Pancreas (tissue), 10 donors: ENCODE data around the gene POMT1. TPM values are rescaled to one million over a fixed set of nuclear protein-coding genes. Genes with fewer than 3 reads are reported as not detected.

ENCODE experiments used
- ATAC-seq, 4 donors: fragments of 200-7000 bp; cut with Tn5 transposase; one replicate each; pipeline versions ENCODE4 v1.8.0 to v1.9.1; 2020; ENCODE audit warnings: mild to moderate bottlenecking in 4 of 4, moderate library complexity in 4 of 4
- DNase-seq, 6 donors: peaks; one replicate each; pipeline ENCODE4 v3.0.0-alpha.2; 2020
- FAIRE-seq: peaks from 2 replicates; lab custom pipeline; 2012; peaks lifted over from hg19 to GRCh38; lab: Jason Lieb, UNC
- H3K27ac ChIP-seq, 4 donors: fragments of 200-600 bp; sonication (generic); 1 replicate in 3 of 4; 2 replicates in 1 of 4; pipeline versions ENCODE4 v1.5.0 to v1.8.0; 2020
- H3K27me3 ChIP-seq, 4 donors: fragments of 200-600 bp; one replicate each; pipeline ENCODE4 v1.8.0; 2021
- H3K36me3 ChIP-seq, 3 donors: fragments of 200-600 bp; sonication (generic) in 1 of 3; one replicate each; pipeline versions ENCODE4 v1.5.0 to v1.8.0; 2020 to 2021
- H3K4me1 ChIP-seq, 3 donors: fragments of 200-600 bp; one replicate each; pipeline ENCODE4 v1.8.0; 2021
- H3K4me3 ChIP-seq, 4 donors: fragments of 200-600 bp; sonication (generic) in 2 of 4; one replicate each; pipeline versions ENCODE4 v1.5.0 to v1.8.0; 2020 to 2021
- H3K9me3 ChIP-seq, 4 donors: fragments of 200-600 bp; one replicate each; pipeline ENCODE4 v1.8.0; 2021
- CTCF ChIP-seq, 4 donors: fragments of 200-600 bp; sonication (generic) in 3 of 4; IDR thresholded peaks; one replicate each; pipeline versions ENCODE4 v1.5.0 to v1.8.0; 2021; ENCODE audit warnings: antibody characterized with exemption in 4 of 4
- WGBS, 2 donors: extraction: QIAGEN DNeasy Blood & Tissue Kit; methylation state at CpG; one replicate each; pipeline ENCODE4 v1.1.7; 2013; 5-methylcytosine and 5-hydroxymethylcytosine counted together
- intact Hi-C, 3 donors: fragments of 100-400 bp; cut with DNase I; formaldehyde crosslinking; loops; one replicate each; pipeline versions ENCODE4 v1.11.1 to v1.14.2; 2022
- polyA plus RNA-seq, 2 donors: library from polyadenylated mRNA; stranded (reverse); fragments of 200-250 nt; gene quantifications; one replicate each; pipeline ENCODE4 v1.2.3, GENCODE V29; 2013
- total RNA-seq, 6 donors: library from RNA; stranded (reverse); fragmentation: NEBNext Ultra II Directional in 4 of 6; extraction: Animal tissue kit (Norgen Biotek cat#: 25700) in 4 of 6; gene quantifications; one replicate each; pipeline versions ENCODE4 v1.2.1 to v1.2.4, GENCODE V29; 2021 to 2023
- donor health status: healthy with polysubstance abuse.
- donor health status: DM: no; HTN: no; CAD: no; lungs with moderate emphysema.
- donor health status: DM: no; HTN: no; CAD: no.
- donor health status: control.
- donor health status: control.
- donor health status: Bipolar disorder and iron deficiency.
- donor health status: DM: yes; HTN: yes; CAD: no.
- donor health status: DM: no; HTN: no; CAD: no.
- donor health status: DM: no; HTN: no; CAD: no.
- donor health status: DM: yes; HTN: yes; CAD: no.

The POMT1 gene
- total and polyA plus RNA-seq, 8 donors: 11.3 to 66.5 (median 16.5) TPM

- ATAC-seq (no peak), FAIRE-seq (no peak), DNase-seq (peak in 1 of 6 donors; percentile 34)
- no peak for TF ChIP-seq CTCF (IDR thresholded peaks at IDR 0.05)
- peaks cover 17 to 84% (median 66%) of the 10 kb centered on the region in 3 donors for H3K36me3 ChIP-seq
- H3K27me3 ChIP-seq: no peaks in the 10 kb centered on the region
- intact Hi-C loops: no loop called here
- no peak overlapping the region for H3K27ac ChIP-seq
- WGBS, 2 donors: 91 to 92% methylated on average over 12 of the region's 12 CpGs
- no peak overlapping the region for H3K4me3 ChIP-seq
- no peaks in the 10 kb centered on the region for H3K4me1 ChIP-seq
- no peaks in the 10 kb centered on the region for H3K9me3 ChIP-seq
Observed at GRCh38 chr9:131485206-131485605, 17.5 kb upstream of the POMT1 start.

GRCh38 chr9:131485728-131486422 is 16.8 kb upstream of the POMT1 start:
- Histone ChIP-seq H3K9me3 (no peaks in the 10 kb centered on the region), H3K4me1 (no peaks in the 10 kb centered on the region), H3K27ac (no peak overlapping the region), H3K36me3 (peaks cover 17 to 91% (median 73%) of the 10 kb centered on the region in 3 donors), H3K4me3 (no peak overlapping the region), H3K27me3 (no peaks in the 10 kb centered on the region)
- WGBS, 2 donors: 84 to 85% methylated on average over 19 of the region's 19 CpGs
- ATAC-seq: peak in 2 of 4 donors; percentile 48 to 64
- peak in 1 of 6 donors; percentile 56 for DNase-seq
- intact Hi-C loops: no loop called here
- FAIRE-seq: no peak
- TF ChIP-seq CTCF (IDR thresholded peaks at IDR 0.05): no peak

DNA sequence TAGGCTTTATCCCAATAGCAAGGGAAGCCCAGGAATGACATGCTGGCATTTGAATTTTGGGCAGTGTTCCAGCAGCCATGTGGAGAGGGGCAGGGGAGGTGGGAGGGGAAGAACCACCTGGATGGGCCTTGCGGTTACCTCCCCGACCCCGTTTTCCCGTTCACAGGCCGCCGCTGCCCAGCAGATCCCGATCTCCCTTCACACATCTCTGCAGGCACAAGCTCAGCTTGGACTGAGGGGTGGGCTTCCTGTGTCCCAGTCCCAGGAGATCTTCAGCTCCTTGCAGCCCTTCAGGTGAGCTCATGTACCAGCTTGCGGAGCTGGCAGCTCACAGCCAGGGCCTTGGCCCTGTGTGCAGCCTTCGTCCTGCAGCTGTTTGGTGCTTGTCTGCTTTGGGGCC is 15.7 kb upstream of the POMT1 start:
- DNase-seq: peak in 1 of 6 donors; percentile 54

GRCh38 chr9:131487621-131488031 is 15.1 kb upstream of the POMT1 start:
- no peak for ATAC-seq
- no peak for TF ChIP-seq CTCF (IDR thresholded peaks at IDR 0.05)
- no peak overlapping the region for H3K4me3 ChIP-seq
- intact Hi-C loops: no loop called here
- DNase-seq: peak in 1 of 6 donors; percentile 51
- 88 to 89% methylated on average over 14 of the region's 14 CpGs for WGBS, 2 donors
- H3K9me3 ChIP-seq: no peaks in the 10 kb centered on the region
- no peak overlapping the region for H3K27ac ChIP-seq
- H3K27me3 ChIP-seq: no peaks in the 10 kb centered on the region
- no peak for FAIRE-seq
- no peaks in the 10 kb centered on the region for H3K4me1 ChIP-seq
- H3K36me3 ChIP-seq: peaks cover 11 to 96% (median 78%) of the 10 kb centered on the region in 3 donors

More for the DNA sequence above, 15.7 kb upstream of the POMT1 start:
- Histone ChIP-seq H3K36me3 (peaks cover 14 to 96% (median 78%) of the 10 kb centered on the region in 3 donors), H3K27me3 (no peaks in the 10 kb centered on the region), H3K27ac (no peak overlapping the region), H3K4me1 (no peaks in the 10 kb centered on the region), H3K4me3 (no peak overlapping the region), H3K9me3 (no peaks in the 10 kb centered on the region)
- 84 to 88% methylated on average over 9 of the region's 9 CpGs for whole genome bisulfite sequencing, 2 donors
- FAIRE-seq (no peak), ATAC-seq (no peak)
- intact Hi-C loops: no loop called here
- no peak for TF ChIP-seq CTCF (IDR thresholded peaks at IDR 0.05)

DNA sequence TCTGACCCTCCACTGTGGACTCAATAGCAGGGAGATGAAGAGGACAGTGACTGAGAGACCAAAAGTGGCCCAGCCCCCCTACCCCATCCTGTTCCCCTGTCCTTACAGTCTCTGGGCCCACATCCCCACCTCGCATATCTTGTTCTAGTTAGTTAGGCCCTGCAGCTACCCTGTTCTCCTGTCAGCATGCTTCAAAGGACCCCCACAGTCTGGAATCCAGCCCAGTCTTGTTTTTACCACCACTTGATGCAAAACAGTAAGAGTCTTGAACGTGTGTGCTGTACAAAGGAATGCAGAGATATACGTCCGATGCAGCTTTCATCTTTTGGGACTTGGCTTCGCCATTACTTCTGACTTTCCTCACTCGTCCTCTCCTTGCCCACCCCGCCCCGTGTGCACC is 12.2 kb upstream of the POMT1 start:
- FAIRE-seq: no peak
- Histone ChIP-seq H3K36me3 (peaks cover 17 to 93% (median 68%) of the 10 kb centered on the region in 3 donors), H3K4me3 (no peak overlapping the region), H3K27ac (no peak overlapping the region), H3K4me1 (no peaks in the 10 kb centered on the region), H3K9me3 (no peaks in the 10 kb centered on the region), H3K27me3 (no peaks in the 10 kb centered on the region)
- no peak for TF ChIP-seq CTCF (IDR thresholded peaks at IDR 0.05)
- intact Hi-C loops: no loop called here
- 73 to 75% methylated on average over 8 of the region's 8 CpGs for WGBS, 2 donors
- no peak for ATAC-seq
- DNase-seq: peak in 1 of 6 donors; percentile 14
